ENCODE results near the gene CLASP2. TPM values are rescaled to one million over a fixed set of nuclear protein-coding genes. Genes with fewer than 3 reads are reported as not detected.

CLASP2 gene
- total RNA-seq, 4 donors from 2014 or later: 49.5 to 66.5 (median 65.8) TPM

DNA sequence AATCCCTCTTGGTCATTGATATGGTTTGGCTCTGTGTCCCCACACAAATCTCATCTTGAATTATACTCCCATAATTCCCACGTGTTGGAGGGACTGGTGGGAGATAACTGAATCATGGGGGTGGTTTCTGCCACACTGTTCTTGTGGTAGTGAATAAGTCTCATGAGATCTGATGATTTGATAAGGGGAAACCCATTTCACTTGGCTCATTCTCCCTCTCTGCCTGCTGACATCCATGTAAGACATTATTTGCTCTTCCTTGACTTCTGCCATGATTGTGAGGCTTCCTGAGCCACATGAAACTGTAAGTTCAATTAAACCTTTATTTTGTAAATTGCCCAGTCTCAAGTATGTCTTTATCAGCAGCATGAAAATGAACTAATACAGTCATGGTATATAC is 171.0 kb downstream of the CLASP2 start:
- no peak for TF ChIP-seq CTCF (IDR thresholded peaks at IDR 0.05; ENCODE audit: low read depth)

DNA sequence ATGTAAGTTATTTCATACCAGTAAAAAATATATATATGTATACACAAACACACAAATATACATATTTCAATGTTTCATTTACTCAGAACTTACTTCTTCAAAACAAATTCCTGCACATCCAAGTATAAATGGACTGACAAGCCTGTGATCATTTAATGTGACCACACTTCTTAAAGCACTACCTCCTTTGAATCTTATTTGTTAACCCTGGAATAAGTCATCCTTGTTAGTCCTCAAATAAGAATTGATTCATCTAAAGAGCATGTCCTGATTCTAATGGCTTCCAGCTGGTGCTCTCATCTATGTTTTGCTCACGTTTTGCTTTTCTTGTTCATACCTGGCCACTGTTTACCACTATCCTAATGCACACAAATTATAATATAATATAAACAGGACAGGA is 173.9 kb downstream of the CLASP2 start:
- TF ChIP-seq CTCF (IDR thresholded peaks at IDR 0.05; ENCODE audit: low read depth): no peak

- no peak for TF ChIP-seq CTCF (IDR thresholded peaks at IDR 0.05; ENCODE audit: low read depth)
Measured at GRCh38 chr3:33543601-33544000, 174.5 kb downstream of the CLASP2 start.

- no peak for TF ChIP-seq CTCF (IDR thresholded peaks at IDR 0.05; ENCODE audit: low read depth)
Measured at GRCh38 chr3:33541918-33542317, 176.1 kb downstream of the CLASP2 start.

GRCh38 chr3:33538678-33539339 is 179.2 kb downstream of the CLASP2 start:
- TF ChIP-seq CTCF (IDR thresholded peaks at IDR 0.05; ENCODE audit: low read depth): no peak

- TF ChIP-seq CTCF (IDR thresholded peaks at IDR 0.05; ENCODE audit: low read depth): no peak
Measured at GRCh38 chr3:33537133-33537532, 180.9 kb downstream of the CLASP2 start.

DNA sequence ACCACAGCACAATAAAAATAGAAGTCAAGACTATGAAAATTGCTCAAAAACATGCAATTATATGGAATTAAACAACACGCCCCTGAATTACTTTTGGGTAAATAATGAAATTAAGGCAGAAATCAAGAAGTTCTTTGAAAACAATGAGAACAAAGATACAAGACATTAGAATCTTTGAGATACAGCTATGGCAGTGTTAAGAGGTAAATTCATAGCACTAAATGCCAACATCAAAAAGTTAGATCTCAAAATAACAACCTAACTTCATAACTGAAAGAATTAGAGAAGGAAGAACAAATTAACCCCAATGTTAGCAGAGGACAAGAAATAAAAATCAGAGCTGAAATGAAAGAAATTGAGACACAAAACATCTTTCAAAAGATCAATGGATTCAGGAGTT is 191.3 kb downstream of the CLASP2 start:
- no peak for TF ChIP-seq CTCF (IDR thresholded peaks at IDR 0.05; ENCODE audit: low read depth)
